Spleen (tissue), 7 donors: ENCODE measurements around the gene PRSS22.

ENCODE experiments used
- CTCF ChIP-seq, 11 experiments: fragments of 200-600 bp in 7 of 11; fragments of 450-650 bp in 4 of 11; sonication (generic) in 4 of 11; IDR thresholded peaks in 8 of 11; conservative IDR thresholded peaks in 3 of 11; 1 replicate in 7 of 11; 2 replicates in 4 of 11; pipeline versions ENCODE4 v1.4.0 to v1.8.0; 2016 to 2021; ENCODE audit warnings: antibody characterized with exemption in 11 of 11, inconsistent platforms in 4 of 11, mild to moderate bottlenecking in 1 of 11
- POLR2A ChIP-seq, 3 donors: fragments of 450-650 bp; IDR thresholded peaks; one replicate each; pipeline ENCODE4 v1.5.1; 2017; ENCODE audit warnings: antibody characterized with exemption in 3 of 3, mild to moderate bottlenecking in 1 of 3
- POLR2AphosphoS5 ChIP-seq, 3 donors: sonication (generic); formaldehyde crosslinking; IDR thresholded peaks; one replicate each; pipeline ENCODE4 v1.5.1; 2017; ENCODE audit warnings: antibody characterized with exemption in 3 of 3
- donor health status: DM: no; HTN: no; CAD: no; lungs with moderate emphysema.
- donor health status: DM: no; HTN: no; CAD: no.
- donor health status: DM: no; HTN: no; CAD: no.

DNA sequence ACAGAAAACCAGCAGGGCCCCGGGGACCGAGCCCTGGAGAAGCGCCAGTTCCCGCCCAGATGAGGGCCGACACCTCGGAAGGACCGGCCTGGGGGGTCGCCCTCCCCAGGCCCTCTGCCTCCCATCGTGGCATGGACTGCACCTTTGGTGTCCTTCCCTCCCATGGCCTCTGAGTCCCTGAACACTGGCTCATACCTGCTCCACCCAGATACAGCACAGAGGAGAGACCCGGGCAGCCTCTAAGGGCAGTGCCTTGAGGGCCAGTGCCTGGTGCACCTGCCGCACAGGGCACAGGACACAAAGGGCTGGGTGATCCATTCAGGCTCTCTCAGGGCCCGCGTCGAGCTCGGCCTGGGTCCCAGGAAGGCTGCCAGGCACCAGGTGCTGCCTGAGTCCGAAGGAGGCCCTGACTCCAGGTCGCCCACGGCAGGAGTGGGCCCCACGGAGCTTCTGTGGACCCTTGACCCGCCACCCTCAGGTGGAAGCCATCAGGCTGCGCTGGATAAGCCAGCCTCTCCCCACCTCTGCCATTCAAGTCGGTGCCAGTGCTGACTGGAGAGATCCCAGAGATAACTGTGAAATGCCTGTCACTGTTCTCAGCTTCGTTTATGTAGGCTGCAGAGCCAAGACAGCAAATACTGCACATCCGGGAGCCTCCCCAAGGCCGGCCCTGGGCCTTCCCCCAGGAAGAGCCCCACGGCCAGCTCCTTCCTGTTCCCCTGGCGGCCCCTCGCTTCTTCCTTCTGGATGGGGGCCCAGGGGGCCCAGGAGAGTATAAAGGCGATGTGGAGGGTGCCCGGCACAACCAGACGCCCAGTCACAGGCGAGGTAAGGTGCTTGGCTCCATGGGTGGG is 28.2 kb downstream of the PRSS22 start, which contains the start of gene ZG16B:
- TF ChIP-seq CTCF (IDR thresholded peaks at IDR 0.05 in 8 of 11, conservative IDR thresholded peaks at IDR 0.05 in 3 of 11) (no peak), POLR2A (IDR thresholded peaks at IDR 0.05) (no peak), POLR2AphosphoS5 (IDR thresholded peaks at IDR 0.05) (peak; percentile 15 to 56 (median 42))
